ENCODE data around the gene LMO7.

DNA sequence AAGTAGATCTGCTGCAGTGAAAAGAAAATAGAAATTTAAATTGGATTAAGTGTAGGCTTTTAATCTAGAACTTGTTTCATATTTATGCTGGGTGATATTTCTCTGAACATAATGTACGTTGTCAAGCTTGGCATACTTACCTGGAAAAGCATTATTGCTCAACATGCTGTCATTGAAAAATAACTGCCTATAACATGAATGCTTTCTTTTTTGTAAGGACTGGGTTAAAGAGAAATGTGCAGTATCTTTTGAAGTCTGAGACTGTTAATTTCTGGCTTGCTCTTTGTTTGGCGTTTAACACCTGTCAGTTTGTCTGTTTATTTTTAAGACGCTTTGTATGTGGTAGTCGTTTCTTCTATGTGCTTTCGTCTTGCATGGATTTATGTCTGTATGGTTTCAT, 175.2 kb downstream of the LMO7 start:
- TF ChIP-seq FOXK1 (CRISPR knock-in tag; IDR thresholded peaks at IDR 0.05) (no peak), EMX1 (CRISPR knock-in tag; IDR thresholded peaks at IDR 0.05) (no peak), NR2C2 (CRISPR knock-in tag; IDR thresholded peaks at IDR 0.05) (no peak), NFYB (CRISPR knock-in tag; conservative IDR thresholded peaks at IDR 0.05; ENCODE audit: low read depth) (no peak), ETV6 (CRISPR knock-in tag; IDR thresholded peaks at IDR 0.05) (no peak), TEAD1 (CRISPR knock-in tag; IDR thresholded peaks at IDR 0.05) (no peak), ESRRA (CRISPR knock-in tag; IDR thresholded peaks at IDR 0.05; ENCODE audit: borderline replicate concordance) (no peak)
- TF ChIP-seq, protein P1, sequence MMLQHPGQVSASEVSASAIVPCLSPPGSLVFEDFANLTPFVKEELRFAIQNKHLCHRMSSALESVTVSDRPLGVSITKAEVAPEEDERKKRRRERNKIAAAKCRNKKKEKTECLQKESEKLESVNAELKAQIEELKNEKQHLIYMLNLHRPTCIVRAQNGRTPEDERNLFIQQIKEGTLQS (CRISPR knock-in tag; conservative IDR thresholded peaks at IDR 0.05) = no peak
- TF ChIP-seq, protein P2, sequence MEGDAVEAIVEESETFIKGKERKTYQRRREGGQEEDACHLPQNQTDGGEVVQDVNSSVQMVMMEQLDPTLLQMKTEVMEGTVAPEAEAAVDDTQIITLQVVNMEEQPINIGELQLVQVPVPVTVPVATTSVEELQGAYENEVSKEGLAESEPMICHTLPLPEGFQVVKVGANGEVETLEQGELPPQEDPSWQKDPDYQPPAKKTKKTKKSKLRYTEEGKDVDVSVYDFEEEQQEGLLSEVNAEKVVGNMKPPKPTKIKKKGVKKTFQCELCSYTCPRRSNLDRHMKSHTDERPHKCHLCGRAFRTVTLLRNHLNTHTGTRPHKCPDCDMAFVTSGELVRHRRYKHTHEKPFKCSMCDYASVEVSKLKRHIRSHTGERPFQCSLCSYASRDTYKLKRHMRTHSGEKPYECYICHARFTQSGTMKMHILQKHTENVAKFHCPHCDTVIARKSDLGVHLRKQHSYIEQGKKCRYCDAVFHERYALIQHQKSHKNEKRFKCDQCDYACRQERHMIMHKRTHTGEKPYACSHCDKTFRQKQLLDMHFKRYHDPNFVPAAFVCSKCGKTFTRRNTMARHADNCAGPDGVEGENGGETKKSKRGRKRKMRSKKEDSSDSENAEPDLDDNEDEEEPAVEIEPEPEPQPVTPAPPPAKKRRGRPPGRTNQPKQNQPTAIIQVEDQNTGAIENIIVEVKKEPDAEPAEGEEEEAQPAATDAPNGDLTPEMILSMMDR (IDR thresholded peaks at IDR 0.05) = no peak
- TF ChIP-seq, protein P3, sequence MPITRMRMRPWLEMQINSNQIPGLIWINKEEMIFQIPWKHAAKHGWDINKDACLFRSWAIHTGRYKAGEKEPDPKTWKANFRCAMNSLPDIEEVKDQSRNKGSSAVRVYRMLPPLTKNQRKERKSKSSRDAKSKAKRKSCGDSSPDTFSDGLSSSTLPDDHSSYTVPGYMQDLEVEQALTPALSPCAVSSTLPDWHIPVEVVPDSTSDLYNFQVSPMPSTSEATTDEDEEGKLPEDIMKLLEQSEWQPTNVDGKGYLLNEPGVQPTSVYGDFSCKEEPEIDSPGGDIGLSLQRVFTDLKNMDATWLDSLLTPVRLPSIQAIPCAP (CRISPR knock-in tag; IDR thresholded peaks at IDR 0.05) = no peak

Measured in WTC11 (cell line).